HG03095 (cell line): ENCODE measurements around the gene FAM200C.
A peak's percentile ranks its signal among the peaks of the same experiment; 100 is the strongest.

Experiments
- ATAC-seq: cut with Tn5 transposase; IDR thresholded peaks from one replicate; pipeline ENCODE4 v1.9.1; 2021; ENCODE audit warnings: moderate library complexity; ENCODE audit not compliant: unreplicated experiment

The FAM200C gene

DNA sequence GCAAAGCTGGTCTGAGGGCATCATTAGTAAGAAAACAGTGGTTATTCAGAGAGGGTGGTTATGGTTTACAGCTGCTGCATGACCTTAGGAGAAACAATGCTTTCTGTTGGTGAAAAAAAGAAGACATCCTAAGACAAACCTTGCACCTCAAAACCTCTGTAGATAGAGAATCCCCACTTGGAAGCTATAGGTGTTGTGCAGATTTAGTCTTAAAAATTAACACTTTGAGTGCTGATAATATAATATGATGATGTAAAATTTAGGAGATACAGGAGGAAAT is 20.4 kb upstream of the FAM200C start:
- no peak for ATAC-seq

DNA sequence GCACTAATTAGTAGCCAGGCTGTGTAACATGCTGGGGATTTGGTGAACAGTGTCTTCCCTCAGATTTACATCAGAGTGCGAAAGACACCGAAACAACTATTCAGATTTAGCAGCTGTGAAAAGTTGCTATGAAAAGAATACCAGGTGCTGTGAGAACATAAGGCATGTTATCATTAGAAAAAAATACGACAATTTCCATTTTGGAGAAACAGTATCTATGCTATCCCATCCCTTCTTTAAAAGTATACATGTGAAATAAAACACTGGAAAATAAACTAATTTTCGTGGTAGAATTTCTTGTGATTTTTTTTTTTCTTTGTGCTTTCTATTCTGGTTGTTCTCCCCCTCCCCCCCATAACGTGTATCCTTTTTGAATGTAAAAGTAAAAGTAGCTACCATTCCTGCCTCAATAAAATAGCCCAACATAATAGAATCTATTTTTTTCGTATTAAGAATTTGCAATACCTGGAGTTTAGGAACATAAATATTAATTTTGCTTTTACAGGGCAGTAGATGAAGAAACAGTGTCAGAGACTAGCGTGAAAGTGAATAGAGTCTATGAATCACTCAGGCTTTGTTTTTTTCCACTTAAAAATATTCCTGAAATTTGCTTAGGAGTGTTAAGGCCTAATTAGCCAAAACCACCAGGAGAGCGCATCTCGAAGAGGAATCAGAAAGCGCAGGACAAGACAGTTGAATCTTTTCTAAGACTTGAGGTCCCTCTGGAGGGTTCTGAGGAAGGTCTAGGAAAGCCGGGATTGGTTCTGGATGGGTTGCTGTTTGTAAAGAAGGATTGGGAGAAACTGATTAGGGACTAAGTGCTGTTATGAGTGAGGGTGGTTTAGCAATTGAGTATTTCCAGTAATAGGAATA is 19.8 kb upstream of the FAM200C start:
- ATAC-seq, result peak; percentile 34

DNA sequence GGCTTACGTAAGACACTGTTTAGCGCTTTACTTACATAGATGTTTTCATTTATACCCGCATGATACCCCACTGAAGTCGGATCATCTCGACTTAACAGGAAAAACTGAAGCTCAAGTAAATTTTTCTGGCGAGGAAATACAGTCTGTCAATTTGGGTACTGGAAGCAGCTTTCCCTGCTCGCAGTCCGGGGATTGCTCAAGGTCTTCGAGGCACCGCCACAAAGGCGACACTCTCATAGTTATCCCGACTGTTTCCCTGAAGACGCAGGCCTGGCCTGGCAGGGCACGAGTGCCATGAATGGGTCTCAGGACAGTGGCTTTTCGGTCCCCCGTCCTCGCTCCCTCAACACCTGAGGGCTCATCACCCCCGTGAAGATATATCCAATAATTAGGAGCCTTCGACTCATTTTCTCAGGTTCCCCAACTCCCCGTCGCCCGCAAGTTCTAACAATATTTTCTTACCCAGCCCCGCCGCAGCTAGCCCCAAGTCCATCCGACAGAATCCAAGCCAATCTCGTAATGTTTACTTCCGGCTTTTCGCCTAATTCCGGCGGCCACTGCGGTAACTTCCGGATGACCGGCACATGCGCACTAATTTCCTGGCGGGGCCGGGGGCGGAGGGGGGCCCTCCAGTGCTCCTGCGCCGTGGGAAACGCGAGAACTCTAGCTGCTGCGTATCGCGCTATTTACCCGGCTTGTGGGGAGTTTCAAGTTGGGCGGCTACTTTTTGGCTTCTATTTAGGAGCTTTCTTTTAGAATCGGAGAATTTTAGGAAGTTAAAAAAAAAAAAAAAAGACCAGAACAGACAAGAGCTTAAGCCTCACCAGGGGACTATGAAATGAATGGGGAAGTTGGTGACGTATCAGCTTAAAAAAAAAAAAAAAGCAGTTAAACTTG is 19.0 kb upstream of the FAM200C start, which contains the start of gene SLU7:
SLU7 (minus strand) TSS at position 521 of the 897 bp plus-strand sequence. CDS start 3,787 bp downstream, outside the sequence.
- ATAC-seq, result peak; percentile 60

DNA sequence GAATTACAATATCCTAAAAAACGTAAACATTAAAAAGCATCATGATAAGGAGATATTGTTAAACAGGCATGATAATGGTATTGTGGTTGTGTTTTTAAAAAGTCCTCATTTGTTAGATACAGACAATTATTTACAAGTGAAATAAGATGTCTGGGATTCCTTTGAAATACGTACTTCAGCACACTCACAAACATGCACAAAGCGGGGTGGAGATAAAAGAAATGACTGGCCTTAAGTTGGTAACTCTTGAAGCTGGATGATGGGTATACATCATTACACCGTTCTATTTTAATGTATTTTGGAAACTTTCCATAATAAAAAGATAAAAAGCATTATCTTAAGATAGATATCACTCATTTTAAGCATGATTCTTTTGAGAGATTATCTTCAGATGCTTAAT is 1.0 kb downstream of the FAM200C start:
- ATAC-seq, result no peak

DNA sequence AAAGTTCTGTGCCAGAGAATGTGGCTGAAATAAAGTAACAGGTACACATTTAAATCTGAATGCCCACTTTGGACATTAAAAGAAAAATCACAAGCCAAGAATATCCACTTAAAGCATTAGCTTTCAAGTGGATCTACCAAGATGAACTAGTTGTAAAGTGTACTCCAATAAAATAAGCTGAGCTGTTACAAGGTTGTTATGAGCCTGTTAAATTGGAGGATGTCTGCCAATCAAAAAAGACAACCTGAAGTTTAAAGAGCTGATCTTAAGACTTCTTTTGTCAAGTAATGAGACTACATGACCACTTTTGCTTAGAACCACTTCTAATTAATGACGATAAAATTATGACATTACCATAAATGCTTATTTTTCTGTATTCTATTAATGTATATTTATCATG is 2.4 kb downstream of the FAM200C start:
- ATAC-seq, result no peak

DNA sequence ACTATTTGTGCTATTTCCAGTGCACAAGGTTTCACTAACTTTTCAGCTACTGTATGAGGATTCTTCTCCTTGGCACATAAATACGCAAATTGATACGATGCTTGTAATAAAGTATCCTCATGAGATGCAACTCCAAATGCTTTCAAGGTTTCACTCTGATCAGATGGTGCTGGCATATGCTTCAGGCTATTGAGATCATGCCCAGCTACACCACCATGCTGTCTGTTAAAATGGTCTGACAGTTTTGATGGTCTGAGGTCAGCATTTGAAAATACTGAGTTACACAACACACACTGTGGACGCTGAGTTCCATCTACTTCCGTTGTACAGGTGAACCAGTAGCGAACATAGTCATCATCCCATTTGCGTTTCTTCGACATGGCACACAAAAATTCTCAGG is 4.7 kb downstream of the FAM200C start:
- no peak for ATAC-seq

DNA sequence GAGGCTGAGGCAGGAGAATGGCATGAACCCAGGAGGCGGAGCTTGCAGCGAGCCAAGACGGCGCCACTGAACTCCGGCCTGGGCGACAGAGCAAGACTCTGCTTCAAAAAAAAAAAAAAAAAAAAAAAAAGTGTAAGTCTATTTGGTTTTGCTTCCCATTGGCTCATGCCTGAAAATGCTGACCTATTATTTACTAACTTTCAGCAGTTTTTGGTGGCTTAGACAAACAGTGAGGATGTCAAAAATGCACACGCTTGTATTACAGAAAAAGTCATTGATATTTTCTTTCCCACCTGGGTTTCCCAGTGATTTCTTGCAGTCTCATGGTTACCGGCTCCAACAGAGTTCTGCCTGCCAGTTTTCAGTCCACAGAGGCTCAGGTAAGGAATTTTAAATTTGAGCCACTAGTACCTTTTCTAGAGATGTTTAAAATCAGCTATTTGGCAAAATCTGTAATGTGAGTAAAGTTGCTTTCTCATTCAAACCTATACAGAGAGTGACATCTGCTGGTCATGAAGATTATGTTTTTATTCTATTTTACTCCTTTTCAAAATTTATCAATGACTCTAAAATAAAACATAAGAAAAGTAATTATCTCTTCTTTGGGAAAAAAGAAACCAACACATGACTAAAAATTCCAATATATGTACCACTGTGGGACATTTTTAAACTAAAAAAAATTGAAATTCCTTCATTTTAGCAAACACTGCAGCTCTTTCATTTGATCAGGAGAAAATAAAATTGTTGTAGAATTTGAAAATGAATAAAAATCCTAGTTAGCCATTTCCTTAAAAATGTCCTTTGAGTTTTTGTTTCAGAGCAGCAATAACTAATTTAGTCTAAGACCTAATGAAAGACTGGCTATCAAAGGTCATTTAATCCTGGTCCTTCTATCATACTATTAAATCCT is 8.8 kb downstream of the FAM200C start:
- ATAC-seq, result no peak

DNA sequence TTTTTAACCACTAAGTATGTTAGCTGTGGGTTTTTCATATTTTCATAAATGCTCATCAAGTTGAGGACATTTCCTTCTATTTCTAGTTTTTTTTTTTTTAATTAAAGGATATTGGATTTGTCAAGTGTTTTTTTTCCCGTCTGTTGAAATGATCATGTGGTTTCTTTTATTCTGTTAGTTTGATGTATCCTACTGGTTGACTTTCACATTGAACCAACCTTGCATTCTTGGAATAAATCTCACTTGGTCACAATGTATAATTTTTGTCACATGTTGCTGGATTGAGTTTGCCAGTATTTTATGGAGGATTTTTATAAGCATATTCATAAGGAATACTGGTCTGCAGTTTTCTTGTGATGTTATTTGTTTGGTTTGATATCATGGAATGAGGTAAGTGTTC is 12.4 kb downstream of the FAM200C start:
- ATAC-seq, result no peak

DNA sequence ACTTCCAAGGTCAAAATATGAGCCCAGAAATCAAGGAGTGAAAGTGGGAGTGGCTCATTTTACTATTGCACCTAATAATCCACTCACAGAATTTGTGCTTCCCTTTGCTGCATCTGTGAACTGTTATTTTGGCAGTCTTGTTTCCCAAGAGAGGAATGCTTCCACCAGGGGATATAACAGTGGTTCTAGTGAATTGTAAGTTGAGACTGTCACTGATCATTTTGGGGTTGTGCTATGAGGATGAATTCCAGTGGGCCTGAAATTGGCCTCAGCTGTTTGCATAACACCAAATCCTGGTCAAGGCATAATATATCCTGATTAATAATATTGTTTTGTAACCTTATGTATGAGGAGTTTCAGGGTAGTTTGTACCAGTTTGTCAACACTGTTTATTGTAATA is 14.4 kb downstream of the FAM200C start:
- ATAC-seq, result no peak

DNA sequence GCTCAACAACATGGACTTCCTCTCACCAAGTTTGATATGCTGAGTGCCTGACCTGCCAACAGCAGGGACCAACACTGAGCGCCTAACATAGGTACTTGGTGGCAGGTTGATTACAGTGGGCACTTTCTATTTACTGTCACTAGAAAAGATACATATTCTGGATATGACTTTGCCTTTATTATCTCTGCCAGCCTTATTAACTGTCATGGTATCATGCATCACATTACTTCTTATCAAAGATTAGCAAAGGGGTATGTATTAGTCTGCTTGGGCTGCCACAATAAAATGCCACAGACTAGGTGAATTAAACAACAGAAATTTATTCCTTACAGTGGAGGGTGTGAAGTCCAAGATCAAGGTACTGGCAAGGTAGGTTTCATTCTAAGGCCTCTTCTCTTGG is 15.2 kb downstream of the FAM200C start:
- ATAC-seq, result no peak

DNA sequence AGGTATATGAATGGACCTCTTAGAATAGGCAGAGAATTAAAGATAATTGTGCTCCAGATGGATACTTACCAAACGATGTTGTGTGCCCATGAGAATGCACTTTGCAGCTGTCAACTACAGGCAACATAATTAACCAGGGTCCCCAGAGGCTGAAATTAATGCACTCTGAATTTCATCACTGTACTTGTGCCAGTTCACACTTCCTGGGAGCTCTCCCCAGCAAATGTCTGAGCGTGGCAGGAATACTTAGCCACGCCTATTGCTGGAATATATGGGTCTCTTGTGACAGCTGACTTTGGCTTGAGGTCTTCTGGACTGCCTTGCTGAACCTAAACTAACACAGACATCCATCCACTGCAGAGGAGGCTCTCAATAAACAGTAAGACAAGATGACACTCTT is 17.5 kb downstream of the FAM200C start:
- ATAC-seq, result no peak

DNA sequence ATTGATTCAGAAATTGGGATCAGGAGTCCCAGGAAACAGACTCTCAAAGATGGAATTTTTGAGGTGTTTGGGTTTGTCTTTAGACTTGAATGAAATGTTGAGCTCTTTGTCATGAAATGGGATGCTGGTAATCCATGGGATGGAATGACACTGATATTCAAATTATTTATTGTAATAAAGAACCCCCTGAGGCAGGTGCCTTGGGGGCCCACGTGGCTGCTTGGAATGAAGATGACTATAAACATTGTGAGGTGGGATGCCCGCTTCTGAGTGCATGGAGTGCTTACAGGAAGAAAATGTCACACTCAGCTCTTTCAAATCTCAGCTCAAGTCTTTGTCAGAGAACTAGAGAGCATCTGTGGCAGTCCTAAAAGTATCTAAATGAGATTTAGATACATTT is 19.8 kb downstream of the FAM200C start:
- no peak for ATAC-seq

DNA sequence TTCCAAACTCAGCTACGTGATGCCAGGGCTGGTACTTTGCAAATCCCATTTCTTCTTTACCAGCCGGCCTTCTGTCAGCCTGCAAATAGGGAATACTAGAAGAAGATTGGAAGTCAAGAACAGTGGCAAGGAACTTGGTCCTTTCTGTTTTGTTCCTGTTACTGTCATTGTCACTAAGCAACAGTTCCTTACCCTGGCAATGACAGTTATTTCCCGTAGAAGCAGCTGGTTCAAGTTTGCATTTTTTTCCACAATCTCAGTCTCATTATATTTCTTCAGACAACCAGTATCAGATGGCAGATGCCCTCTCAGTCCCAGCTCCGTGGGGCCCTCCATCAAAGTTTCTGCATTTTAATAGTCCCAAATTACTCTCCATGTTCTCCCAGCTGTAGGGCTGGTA is 20.3 kb downstream of the FAM200C start:
- ATAC-seq, result no peak

DNA sequence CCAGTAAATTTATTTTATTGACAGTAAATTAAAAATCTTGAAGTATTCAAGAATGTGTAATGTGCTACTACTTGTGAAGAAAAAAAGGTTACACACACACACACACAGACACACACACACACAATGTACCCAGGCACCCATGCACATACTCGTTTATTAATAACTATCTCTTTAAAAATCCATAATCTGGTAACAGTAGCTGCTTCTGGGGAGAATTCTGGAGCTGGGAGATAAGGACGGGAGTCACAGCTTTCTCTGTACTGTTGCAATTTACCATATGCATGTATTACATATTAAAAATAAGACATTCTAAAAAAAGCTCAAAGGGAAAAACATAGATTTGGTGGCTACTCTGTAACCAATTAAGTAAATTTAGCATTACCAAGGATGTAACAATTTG is 21.5 kb downstream of the FAM200C start:
- no peak for ATAC-seq

DNA sequence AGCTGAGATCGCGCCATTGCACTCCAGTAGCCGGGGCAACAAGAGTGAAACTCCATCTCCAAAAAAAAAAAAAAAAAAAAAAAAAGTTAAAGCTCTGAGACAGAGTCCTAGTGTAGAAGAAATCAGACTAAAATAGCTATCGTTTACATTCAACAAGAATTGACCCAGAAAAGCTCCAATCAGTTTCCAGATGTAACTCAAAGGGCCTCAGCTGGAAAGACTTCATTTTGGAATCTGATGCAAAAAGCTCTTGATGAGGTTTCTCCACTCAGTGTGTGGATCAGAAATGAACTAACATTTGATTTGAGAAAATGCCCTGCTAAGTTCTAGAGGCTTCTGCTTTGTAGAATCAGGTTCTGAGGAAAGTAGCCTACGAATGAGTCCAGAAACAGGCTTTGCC is 22.2 kb downstream of the FAM200C start:
- no peak for ATAC-seq

DNA sequence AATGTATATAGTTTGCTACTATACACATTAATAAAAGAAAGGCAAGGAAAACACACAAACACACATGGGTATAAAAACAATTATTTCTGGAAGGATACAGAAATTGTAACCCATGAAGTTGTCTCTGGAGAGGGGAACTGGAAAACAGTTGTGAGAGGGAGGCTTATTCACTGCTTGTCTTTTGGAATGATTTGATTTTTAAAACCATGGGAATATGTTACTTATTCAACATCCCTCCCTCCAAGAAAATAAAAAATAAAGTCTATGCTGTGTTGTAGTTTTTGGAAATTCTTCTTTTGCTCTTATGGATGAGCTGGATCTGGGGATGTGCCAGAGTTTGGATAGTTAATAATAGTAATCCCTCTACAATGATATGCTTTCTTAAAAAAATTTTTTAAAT is 23.4 kb downstream of the FAM200C start:
- ATAC-seq, result no peak

DNA sequence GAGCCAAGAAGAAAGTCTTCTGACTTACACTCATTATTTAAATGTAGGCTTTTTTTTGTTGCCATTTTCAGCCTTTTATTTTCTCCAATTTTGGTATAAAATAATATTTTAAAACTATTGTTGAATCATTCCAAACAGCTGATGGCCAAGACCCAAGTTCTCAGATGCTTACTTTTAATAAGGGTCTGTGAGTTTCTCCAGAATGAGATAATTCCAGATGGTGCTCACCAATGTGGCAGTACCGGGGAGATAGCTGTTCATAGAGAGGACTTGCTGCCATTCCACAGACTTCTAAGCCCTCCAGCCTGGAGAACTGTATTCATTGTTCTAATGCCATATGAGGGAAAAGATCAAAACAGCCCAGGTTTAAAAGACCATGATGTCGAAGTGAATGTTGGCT is 24.2 kb downstream of the FAM200C start:
- no peak for ATAC-seq

DNA sequence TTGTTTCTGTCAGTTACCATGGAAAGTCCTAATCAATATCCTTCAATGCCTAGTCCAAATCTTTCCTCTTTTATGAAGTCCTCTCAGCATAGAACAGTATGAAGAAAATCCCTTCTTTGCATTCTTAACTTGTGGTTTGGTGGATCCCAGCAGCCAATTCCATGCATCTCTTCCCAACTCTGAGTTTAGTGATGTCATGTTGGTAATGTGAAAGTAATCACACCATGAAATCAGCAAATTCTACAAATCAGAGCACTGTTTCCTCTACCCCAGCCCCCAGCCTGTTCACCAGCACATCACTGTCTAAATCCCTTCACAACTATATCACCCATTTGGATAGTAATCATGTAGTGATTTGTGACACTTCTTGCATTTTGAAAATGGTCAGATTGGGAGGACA is 24.7 kb downstream of the FAM200C start:
- ATAC-seq, result no peak

DNA sequence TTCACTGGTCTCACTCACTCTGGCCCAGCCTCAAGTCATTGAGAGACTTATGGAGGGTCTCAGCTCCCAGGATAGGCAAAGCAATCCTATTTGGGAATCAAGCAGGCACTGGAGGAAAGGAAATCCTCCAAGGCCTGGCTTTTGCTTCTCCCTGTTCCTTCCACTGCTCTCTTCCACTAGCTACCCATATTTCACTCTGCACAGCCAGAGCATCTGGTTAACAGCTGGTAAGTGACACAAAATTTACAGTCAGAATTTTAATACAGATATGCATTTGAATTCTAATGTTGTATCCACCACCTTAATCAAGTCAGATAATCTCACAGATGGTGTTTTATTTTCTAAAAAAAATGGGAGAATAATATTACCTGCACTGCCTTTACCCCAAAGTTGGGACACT is 28.6 kb downstream of the FAM200C start:
- ATAC-seq, result no peak

DNA sequence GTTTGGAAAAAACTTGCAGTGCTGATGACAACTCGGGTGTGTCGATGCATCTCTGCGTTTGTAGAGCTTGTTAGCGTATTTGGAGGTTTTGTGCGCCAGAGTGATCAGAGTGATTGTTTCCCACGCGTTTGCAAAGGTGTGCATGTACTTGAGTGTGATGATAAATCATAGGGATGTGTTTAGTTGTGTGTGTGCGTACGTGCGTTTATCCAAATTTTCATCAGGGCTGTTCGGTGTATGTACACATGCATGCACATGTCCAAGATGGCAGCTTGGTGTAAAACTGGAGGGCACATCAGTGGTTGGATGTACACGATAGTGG is 29.2 kb downstream of the FAM200C start:
- ATAC-seq, result no peak

DNA sequence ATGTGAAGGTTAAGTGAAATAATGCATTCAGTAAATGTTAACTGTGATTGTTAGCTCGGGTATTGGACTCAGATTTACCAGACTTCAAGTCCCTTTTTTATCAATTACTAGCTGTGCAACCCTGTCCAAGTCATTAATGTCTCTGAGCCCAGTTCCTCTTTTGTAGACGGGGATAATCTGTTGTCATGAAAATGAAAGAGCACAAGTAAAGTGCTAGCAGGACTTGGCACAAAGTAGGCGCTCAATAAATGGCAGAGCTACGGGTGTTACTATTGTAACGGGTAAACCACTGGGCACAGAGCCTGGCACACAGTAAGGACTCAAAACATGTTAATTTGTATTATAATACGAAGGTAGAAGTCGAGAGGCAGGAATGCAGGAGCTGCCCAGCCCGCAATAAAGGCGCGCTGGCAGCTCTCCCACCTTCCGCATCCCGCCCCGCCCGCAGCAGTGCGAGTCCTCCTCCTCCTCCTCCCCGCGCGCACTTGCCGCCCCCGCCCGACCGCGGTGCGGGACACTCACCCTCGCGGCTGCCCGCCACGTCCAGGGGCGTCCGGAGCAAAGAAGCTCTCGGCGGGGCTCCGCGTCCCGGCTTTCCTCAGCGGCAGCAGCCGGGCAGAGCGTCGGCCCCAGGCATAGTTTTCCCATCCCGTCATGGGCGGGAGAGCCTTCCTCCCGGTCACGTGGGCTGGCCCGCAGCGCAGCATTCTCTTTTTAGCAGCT is 29.7 kb downstream of the FAM200C start, which contains the start of gene C1QTNF2:
C1QTNF2 (minus strand) TSS at position 637 of the 723 bp plus-strand sequence. CDS start 15,615 bp downstream, outside the sequence.
- ATAC-seq, result no peak
